Keratinocyte (primary cell): ENCODE measurements around the gene KDM3B. TPM values are rescaled to one million over a fixed set of nuclear protein-coding genes. Genes with fewer than 3 reads are reported as not detected.

ENCODE experiments used
- DNase-seq: peaks from one replicate; pipeline ENCODE4 v3.0.0-alpha.2; 2011; ENCODE audit warnings: low read depth, missing footprints, low spot score
- FAIRE-seq: peaks from 2 replicates; lab custom pipeline; 2011; peaks lifted over from hg19 to GRCh38; lab: Jason Lieb, UNC
- H2AFZ ChIP-seq: 2 replicates; pipeline ENCODE4 v1.6.0; 2012; ENCODE audit warnings: low read length, control low read depth, inconsistent platforms; ENCODE audit not compliant: control insufficient read depth
- H3K27ac ChIP-seq: 2 replicates; pipeline ENCODE4 v1.5.1; 2011; ENCODE audit warnings: low read length; ENCODE audit not compliant: control insufficient read depth, insufficient read depth
- H3K27me3 ChIP-seq: 3 replicates; pipeline ENCODE4 v1.6.0; 2011; ENCODE audit warnings: low read length; ENCODE audit not compliant: control insufficient read depth, insufficient read depth; ENCODE audit errors: extremely low read depth
- H3K36me3 ChIP-seq, 2 experiments: 2 replicates in 1 of 2; 3 replicates in 1 of 2; pipeline ENCODE4 v1.5.1; 2011; ENCODE audit warnings: low read length in 2 of 2, mild to moderate bottlenecking in 1 of 2; ENCODE audit not compliant: control insufficient read depth in 2 of 2, insufficient read depth in 2 of 2; ENCODE audit errors: extremely low read depth in 1 of 2
- H3K4me1 ChIP-seq: 3 replicates; pipeline ENCODE4 v1.5.1; 2011; ENCODE audit warnings: low read length; ENCODE audit not compliant: control insufficient read depth, insufficient read depth; ENCODE audit errors: extremely low read depth
- H3K4me2 ChIP-seq: 3 replicates; pipeline ENCODE4 v1.6.0; 2011; ENCODE audit warnings: low read depth, low read length; ENCODE audit not compliant: control insufficient read depth, insufficient read depth; ENCODE audit errors: extremely low read depth
- H3K4me3 ChIP-seq, 3 experiments: fragments of 200-600 bp in 1 of 3; sonication (generic) in 1 of 3; 2 replicates in 2 of 3; 3 replicates in 1 of 3; pipeline ENCODE4 v1.5.1; 2011 to 2016; ENCODE audit warnings: low read length in 3 of 3, mild to moderate bottlenecking in 3 of 3, control low read depth in 2 of 3, inconsistent platforms in 1 of 3, low read depth in 1 of 3, mixed read lengths in 1 of 3, mixed run types in 1 of 3, moderate library complexity in 1 of 3; ENCODE audit not compliant: control insufficient read depth in 2 of 3, insufficient read depth in 2 of 3; ENCODE audit errors: extremely low read depth in 1 of 3
- H3K79me2 ChIP-seq: 2 replicates; pipeline ENCODE4 v1.6.0; 2012; ENCODE audit warnings: low read length; ENCODE audit not compliant: control insufficient read depth, insufficient read depth
- H3K9ac ChIP-seq: 3 replicates; pipeline ENCODE4 v1.6.0; 2011; ENCODE audit warnings: low read length; ENCODE audit not compliant: control insufficient read depth, insufficient read depth; ENCODE audit errors: extremely low read depth
- H3K9me1 ChIP-seq: 3 replicates; pipeline ENCODE4 v1.6.0; 2011; ENCODE audit warnings: low read length; ENCODE audit not compliant: control insufficient read depth, insufficient read depth; ENCODE audit errors: extremely low read depth
- H3K9me3 ChIP-seq: 2 replicates; pipeline ENCODE4 v1.5.1; 2012; ENCODE audit warnings: low read depth, low read length; ENCODE audit not compliant: control insufficient read depth
- H4K20me1 ChIP-seq: 3 replicates; pipeline ENCODE4 v1.6.0; 2011; ENCODE audit warnings: low read length; ENCODE audit not compliant: control insufficient read depth, insufficient read depth; ENCODE audit errors: extremely low read depth
- CTCF ChIP-seq, 3 experiments: IDR thresholded peaks in 1 of 3; conservative IDR thresholded peaks in 1 of 3; optimal IDR thresholded peaks in 1 of 3; 2 replicates in 2 of 3; 3 replicates in 1 of 3; pipeline versions ENCODE3 to v1.5.1; 2011; ENCODE audit warnings: low read length in 3 of 3, mild to moderate bottlenecking in 3 of 3, moderate library complexity in 2 of 3, control low read depth in 1 of 3, inconsistent platforms in 1 of 3; ENCODE audit not compliant: insufficient read depth in 2 of 3; ENCODE audit errors: extremely low read depth in 1 of 3
- EZH2 ChIP-seq: IDR thresholded peaks from one replicate; pipeline ENCODE4 v1.6.1; 2012; ENCODE audit warnings: inconsistent platforms, mild to moderate bottlenecking, low read length, moderate library complexity
- dilution Hi-C: fragments of 300-500 bp; cut with MboI; formaldehyde crosslinking; loops from one replicate; pipeline ENCODE4 v1.7.0; 2020; ENCODE audit warnings: low sequenced_read_pairs; ENCODE audit not compliant: extremely low pct_ligation_motif_present
- polyA plus RNA-seq, 5 experiments: library from polyadenylated mRNA; depleted of rRNA in 3 of 5; stranded (reverse) in 3 of 5; stranded (forward) in 1 of 5; unstranded in 1 of 5; fragments of >200 nt; gene quantifications; 1 replicate in 1 of 5; 2 replicates in 3 of 5; 3 replicates in 1 of 5; pipeline versions ENCODE4 v1.2.1 to v1.2.3, GENCODE V29; 2011 to 2012; ENCODE audit warnings: missing spikeins in 2 of 5, low read depth in 1 of 5, low replicate concordance in 1 of 5

KDM3B gene
- polyA plus RNA-seq, 1 donor (not counting 4 experiments of a cell fraction or from before 2014, with no cell fraction given), result 28.8 TPM

- H3K4me3 ChIP-seq, result no peak overlapping the region
- no peak for FAIRE-seq
Observed at GRCh38 chr5:138470322-138471051, 118.0 kb downstream of the KDM3B start.

GRCh38 chr5:138471052-138471361 is 118.5 kb downstream of the KDM3B start:
- dilution Hi-C loops, result no loop called here
- H3K27me3 ChIP-seq, result no peaks in the 10 kb centered on the region
- peaks cover 14% of the 10 kb centered on the region for H4K20me1 ChIP-seq
- FAIRE-seq, result no peak
- no peak overlapping the region for H2AFZ ChIP-seq
- no peak overlapping the region for H3K4me3 ChIP-seq
- H3K4me1 ChIP-seq, result peaks cover 21% of the 10 kb centered on the region
- no peaks in the 10 kb centered on the region for H3K9me1 ChIP-seq
- H3K36me3 ChIP-seq, result peaks cover 11 to 20% of the 10 kb centered on the region in 2 experiments
- no peak for TF ChIP-seq CTCF (optimal IDR thresholded peaks at IDR 0.05 in 1 of 3, IDR thresholded peaks at IDR 0.05 in 1 of 3, conservative IDR thresholded peaks at IDR 0.05 in 1 of 3; ENCODE audit: extremely low read depth in 1 of 3, insufficient read depth in 2 of 3, low read length in 3 of 3)
- TF ChIP-seq EZH2, result no peak
- no peak overlapping the region for H3K27ac ChIP-seq
- no peak for DNase-seq
- H3K9ac ChIP-seq, result no peak overlapping the region
- no peak overlapping the region for H3K4me2 ChIP-seq
- H3K79me2 ChIP-seq, result peaks cover 9% of the 10 kb centered on the region
- H3K9me3 ChIP-seq, result no peaks in the 10 kb centered on the region

More at GRCh38 chr5:138470322-138471051, 118.0 kb downstream of the KDM3B start:
- Histone ChIP-seq H3K27me3 (no peaks in the 10 kb centered on the region), H3K79me2 (peaks cover 12% of the 10 kb centered on the region), H3K27ac (no peak overlapping the region), H4K20me1 (peaks cover 16% of the 10 kb centered on the region), H3K9ac (no peak overlapping the region), H3K4me1 (peaks cover 21% of the 10 kb centered on the region), H3K9me1 (no peaks in the 10 kb centered on the region), H3K9me3 (no peaks in the 10 kb centered on the region), H2AFZ (no peak overlapping the region), H3K4me2 (no peak overlapping the region), H3K36me3 (peaks cover 11 to 20% of the 10 kb centered on the region in 2 experiments)
- DNase-seq, result no peak
- TF ChIP-seq CTCF (optimal IDR thresholded peaks at IDR 0.05 in 1 of 3, IDR thresholded peaks at IDR 0.05 in 1 of 3, conservative IDR thresholded peaks at IDR 0.05 in 1 of 3; ENCODE audit: extremely low read depth in 1 of 3, insufficient read depth in 2 of 3, low read length in 3 of 3) (no peak), EZH2 (no peak)
- dilution Hi-C loops, result no loop called here
